NCI-H82 treated with DMSO at 0.1 percent for 48 hours (cell line): ENCODE measurements around the gene TMEM61.
A peak's percentile ranks its signal among the peaks of the same experiment; 100 is the strongest.
"Not testable (repeated sequence)": the region's sequence is repeated elsewhere in the genome, so short reads cannot be mapped to it uniquely, and the experiment has no call there.

Experiments used
- DNase-seq: peaks from one replicate; lab custom pipeline; 2025; ENCODE audit not compliant: unreplicated experiment; lab: John Stamatoyannopoulos, UW

Gene TMEM61

DNA sequence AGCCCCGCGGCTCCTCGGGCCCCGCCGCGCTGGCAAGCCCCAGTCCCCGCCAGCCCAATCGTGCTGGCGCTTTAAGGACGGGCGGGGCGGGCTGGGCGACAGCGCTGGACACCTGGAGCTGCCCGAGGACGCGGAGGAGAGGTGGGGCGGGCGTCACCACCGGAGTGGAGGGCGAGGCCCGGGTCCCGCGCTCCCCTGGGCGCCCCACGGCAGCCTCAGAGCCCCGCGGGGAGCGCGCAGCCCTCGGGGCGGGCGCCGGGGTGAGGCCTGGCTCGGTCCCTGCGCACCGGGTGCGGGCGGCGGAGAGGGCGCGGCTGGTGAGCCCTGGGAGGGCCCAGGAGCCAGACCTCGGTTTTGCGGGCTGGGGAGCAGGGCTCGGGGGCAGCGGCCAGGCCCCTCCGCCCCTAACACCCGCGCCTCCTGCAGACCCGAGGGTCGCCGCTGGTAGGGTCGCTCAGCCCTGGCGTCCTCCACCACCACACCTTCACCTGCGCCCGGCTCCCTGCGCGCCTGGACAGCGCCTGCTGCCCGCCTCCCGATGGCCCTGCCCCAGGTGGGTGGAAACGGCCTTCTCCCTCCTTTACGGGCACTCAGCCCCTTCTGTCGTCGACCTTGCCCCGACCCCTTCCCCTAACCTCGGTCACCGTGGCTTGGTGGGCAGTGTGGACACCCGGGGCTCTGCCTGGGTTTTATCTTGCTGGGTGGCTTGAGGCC is at the start of gene TMEM61:
TSS of gene TMEM61 (plus strand) at position 101 of the 714 bp plus-strand sequence. CDS start at position 539, 438 bp downstream.
- DNase-seq, result no peak

DNA sequence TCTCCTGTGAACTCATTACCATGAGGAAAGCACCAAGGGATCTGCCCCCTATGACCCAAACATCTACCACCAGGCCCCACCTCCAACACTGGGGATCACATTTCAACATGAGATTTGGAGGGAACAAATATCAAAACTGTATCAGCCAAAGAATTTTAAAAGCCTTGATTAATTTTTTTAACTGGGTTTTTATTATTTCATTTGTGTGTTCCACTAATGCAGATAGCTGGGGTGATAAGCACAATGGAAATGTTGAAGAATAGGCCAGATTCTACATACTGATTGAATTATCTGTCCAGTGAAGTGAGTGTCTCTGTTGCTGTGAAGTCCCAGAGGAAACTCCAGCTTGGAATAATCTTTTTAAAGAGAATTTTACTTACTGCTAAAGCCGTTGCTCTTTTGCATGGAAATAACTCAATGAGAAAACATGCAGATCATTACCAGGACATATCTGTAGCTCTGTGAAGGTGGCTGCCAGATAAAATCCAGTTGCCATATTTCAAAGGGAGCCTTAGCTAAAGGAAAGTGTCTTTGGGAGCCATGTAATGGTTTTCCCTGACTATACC is 49.1 kb upstream of the TMEM61 start:
- no peak for DNase-seq

DNA sequence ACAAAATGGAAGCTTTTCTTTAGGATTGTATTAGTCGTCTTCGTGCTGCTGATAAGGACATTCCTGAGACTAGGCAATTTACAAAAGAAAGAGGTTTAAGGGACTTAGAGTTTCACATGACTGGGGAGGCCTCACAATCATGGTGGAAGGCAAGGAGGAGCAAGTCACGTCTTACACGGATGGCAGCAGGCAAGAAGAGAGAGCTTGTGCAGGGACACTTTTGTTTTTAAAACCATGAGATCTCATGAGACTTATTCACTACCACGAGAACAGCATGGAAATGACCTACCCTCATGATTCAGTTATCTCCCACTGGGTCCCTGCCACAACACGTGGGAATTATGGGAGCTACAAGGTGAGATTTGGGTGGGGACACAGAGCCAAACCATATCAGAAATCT is 46.3 kb upstream of the TMEM61 start:
- not testable (repeated sequence) for DNase-seq

DNA sequence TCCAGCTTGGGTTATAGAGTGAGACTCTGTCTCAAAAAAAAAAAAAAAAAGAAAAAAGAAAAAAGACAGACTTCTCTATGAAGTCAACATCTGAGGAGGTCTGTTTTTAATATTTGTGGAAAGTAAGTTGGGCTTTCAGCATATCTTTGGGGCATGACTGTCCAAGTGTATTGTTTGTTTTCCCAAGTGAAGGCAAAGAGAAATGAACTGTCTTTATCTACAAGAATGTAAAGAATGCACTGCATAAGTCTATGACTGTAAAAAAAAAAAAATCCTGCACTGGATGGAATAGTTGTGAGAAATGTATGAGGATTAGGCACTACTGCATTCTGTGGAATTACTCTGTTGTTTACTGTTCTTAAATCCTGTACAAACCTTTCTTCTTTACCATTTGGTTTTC is 45.6 kb upstream of the TMEM61 start:
- no peak for DNase-seq

DNA sequence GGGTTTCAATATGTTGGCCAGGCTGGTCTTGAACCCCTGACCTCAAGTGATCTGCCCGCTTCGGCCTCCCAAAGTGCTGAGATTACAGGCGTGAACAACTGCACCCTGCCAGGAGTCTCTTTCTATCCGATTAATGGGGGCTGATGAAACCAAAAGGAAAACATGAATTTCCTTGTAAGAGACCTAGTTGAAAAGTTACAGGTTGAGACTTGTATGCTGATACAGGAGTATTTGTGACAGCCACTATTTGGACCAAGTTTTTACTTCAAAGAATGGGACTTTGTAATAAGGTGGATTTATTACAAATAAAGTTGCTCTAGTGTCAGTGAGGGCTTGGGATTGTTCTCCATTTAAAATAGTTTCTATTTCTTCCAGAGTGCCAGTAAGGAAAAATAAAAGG is 43.6 kb upstream of the TMEM61 start:
- DNase-seq, result no peak

DNA sequence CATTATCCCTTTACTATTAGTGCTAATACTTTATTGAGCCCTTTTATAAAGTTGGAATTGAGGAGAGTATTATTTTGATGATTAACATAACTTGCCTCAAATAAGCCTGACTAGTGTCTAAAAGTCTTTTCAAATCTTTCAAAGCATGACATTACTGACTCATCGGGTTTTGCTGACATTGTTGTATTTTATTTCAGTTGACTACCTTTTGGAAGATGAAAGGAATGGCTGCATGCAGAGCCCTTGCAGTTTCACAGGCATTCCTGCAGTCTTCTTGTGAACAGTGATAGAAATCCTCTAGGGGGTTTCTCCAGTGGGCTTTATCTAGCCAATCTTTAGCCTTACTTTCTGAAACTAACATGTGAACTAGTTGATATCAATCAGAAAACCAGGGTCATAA is 43.0 kb upstream of the TMEM61 start:
- DNase-seq, result no peak

DNA sequence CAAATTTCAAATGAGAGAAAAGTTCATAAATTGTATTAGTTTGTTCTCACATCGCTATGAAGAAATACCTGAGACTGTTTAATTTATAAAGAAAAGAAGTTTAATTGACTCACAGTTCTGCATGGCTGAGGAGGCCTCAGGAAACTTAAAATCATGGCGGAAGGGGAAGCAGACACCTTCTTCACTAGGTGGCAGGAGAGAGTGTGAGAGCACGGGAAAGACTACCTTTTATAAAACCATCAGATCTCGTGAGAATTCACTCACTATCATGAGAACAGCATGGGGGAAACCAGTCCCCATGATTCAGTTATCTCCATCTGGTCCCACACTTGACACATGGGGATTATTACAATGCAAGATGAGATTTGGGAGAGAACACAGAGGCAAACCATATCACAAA is 41.5 kb upstream of the TMEM61 start:
- not testable (repeated sequence) for DNase-seq

DNA sequence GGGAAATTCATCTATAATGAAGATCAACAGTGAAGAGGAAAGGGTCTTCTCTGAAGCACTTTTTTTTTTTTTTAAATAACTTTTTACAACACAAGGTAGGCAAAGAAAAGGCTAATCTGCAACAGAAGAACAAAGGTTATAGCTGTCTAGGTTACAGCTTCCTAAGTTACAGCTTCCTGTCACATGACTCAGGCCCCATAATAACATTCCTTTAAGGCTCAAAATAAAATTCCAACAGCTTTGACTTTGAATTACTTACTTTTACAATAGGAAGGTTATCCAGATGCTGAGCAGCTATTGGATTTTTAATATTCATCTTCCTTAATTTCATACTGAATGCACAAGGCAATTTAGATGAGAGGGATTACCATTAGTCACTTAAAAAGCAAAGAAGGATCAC is 40.4 kb upstream of the TMEM61 start:
- no peak for DNase-seq

DNA sequence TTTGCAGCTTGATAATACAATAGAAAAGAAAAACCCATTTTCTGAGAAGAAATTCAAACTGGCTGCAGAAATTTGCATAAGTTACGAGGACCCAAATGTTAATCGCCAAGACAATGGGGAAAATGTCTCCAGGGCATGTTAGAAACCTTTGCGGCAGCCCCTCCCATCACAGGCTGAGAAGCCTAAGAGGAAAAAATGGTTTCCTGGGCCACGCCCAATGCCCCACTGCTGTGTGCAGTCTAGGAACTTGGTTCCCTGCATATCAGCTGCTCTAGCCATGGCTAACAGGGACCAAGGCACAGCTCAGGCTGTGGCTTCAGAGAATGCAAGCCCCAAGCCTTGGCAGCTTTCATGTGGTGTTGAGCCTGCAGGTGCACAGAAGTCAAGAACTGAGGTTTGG is 37.5 kb upstream of the TMEM61 start:
- no peak for DNase-seq

DNA sequence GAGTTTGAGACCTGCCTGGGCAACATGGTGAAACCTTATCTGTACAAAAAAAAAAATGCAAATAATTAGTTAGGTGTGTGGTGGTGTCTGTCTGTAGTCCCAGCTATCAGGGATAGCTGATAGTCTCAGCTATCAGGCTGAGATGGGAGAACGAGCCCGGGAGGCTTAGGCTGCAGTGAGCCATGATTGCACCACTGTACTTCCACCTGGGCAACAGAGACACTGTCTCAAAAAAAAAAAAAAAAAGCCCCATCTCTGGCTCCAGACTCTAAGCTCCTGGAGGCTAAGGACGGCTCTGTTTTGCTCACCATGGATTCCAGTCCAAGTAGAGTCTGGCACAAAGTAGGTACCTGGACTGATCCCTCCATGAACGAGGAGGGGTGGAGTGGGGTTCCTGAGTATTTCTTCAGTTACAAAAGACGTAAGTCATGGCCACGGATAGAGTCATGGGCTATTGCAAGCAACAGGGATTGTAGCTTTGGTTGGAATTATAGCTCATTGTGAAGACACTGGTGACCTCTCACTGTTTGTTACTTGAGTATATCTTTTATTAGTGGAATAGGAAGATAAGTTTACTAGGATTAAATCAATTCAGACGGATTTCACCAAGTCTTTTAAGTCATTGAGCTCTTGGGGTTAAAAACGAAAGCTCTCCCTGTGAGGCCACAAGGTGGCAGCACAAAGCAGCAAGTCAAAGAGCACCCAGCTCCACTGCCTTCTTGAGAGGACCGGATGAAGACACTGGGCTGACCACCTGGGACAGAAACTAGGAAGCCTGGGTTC is 35.6 kb upstream of the TMEM61 start:
- DNase-seq, result peak; percentile 46

DNA sequence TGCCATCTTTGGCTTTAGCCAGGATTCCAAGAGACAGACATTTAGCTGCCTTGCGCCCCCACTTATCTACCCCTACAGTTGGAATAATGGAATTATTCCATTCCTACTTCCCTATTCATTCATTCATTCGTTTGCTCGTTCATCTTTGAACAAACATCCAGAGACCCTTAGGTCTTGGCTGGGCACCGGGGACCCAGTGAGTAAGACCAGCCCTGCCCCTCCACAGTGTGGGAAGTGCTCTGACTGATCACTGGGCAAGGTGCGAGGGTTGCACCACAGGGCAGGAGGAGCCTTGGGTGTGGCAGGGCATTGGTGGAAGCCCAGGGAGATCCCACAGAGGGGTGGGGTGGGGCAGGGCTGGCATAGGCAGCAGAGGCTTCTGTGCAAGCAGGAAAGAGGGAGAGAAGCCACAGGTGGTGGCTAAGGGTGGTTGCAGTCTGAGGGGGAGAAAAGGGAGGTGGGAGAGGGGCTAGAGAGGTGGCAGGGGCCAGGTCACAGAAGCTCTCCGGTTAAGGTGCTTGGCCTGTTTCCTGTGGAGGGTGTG is 35.0 kb upstream of the TMEM61 start:
- DNase-seq, result no peak

DNA sequence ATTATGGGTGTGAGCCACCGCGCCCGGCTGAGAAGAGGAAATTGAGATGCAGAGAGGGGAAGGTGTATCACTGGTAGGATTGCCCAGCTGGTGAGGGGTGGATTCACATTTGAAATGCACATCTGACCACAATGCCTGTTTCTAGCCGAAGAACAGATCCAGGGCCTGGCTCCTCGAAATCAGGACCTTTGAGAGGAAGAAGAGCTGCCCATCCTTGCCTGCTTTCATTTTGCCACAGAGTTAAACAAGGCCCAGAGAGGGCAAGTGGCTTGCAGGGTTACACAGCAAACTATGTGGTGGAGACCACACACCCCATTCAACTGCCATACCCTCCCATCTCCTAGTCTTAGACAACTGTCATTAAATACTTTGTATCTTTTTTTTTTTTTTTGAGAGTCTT is 32.9 kb upstream of the TMEM61 start:
- no peak for DNase-seq

DNA sequence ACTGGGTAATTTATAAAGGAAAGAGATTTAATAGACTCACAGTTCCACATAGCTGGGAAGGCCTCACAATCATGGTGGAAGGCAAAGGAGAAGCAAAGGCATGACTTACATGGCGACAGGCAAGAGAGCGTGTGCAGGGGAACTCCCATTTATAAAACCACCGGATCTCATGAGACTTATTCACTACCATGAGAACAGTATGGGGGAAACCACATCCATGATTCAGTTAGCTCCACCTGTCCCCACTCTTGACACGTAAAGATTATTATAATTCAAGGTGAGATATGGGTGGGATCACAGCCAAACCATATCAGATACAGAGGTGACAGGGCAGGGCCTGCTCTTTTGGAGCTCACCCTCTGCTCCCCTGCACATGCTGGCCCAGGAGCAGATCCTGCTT is 31.4 kb upstream of the TMEM61 start:
- DNase-seq, result no peak

DNA sequence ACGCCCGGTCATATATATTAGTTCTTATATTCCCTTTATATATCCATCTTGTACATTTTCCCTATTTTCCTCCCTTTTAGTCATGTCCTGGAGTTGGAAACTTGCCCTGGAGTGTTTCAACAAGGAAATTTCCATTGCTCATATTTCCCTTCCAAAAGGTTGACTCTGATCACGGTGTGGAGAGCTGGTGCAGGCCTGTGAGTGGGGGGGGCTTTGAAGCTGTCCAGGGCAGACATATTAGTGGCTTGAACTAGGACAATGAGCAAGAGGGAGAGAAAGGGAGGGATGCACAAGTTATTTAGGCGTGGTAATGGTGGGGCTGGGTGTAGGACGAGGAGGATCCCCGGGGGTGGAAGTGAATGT is 30.4 kb upstream of the TMEM61 start:
- DNase-seq, result no peak

DNA sequence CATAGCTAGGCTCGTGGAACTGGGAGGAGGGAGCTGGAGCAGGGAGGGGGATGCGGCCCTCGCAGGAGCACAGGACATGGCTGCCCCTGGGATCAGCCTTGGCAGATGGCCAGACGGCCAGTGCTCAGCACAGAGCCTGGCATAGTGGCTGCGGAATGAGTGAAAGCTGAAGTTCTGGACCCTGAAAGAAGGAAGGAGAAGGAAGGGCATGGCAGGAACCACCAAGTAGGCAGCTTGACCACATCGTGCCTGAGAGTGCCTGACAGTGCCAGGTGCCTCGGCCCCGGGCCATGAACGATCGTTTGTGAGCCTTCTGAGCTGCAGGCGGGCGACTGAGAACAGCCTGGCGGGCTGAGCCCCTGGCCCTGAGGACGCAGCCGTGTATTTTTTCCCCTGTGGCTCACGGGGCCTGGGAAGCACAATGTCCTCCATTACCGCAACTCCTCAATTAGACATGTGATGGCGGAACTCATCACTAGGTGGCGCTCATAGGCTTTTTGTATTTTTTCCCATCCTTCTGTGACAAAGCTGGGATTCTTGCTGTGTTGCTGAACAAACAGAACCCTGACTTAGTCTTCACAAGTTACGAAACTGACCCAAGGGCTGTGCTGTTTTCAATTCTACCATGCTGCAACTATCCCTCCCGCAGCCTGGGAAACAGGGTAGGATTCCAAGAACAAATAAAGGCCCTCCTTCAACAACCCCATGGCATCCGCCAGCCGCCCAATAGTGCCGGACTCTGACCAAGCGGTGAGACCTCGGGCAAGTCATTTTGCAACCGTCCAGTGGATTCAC is 29.9 kb upstream of the TMEM61 start:
- DNase-seq, result peak; percentile 53

DNA sequence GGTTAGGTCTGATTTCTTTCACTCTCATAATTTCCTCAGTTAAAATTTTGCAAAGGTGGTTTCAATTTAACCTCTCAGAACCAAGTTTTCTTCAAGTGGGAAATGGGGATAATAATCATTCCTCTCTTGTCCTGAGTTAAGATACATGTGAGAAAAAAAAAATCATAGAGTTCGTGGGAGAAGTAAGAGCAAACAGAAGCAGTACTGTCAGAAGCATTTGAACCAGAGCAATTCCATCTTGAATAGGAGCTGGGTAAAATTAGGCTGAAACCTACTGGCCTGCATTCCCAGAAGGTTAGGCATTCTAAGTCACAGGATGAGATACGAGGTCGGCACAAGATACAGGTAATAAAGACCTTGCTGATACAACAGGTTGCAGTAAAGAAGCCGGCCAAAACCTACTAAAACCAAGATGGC is 28.6 kb upstream of the TMEM61 start:
- no peak for DNase-seq

DNA sequence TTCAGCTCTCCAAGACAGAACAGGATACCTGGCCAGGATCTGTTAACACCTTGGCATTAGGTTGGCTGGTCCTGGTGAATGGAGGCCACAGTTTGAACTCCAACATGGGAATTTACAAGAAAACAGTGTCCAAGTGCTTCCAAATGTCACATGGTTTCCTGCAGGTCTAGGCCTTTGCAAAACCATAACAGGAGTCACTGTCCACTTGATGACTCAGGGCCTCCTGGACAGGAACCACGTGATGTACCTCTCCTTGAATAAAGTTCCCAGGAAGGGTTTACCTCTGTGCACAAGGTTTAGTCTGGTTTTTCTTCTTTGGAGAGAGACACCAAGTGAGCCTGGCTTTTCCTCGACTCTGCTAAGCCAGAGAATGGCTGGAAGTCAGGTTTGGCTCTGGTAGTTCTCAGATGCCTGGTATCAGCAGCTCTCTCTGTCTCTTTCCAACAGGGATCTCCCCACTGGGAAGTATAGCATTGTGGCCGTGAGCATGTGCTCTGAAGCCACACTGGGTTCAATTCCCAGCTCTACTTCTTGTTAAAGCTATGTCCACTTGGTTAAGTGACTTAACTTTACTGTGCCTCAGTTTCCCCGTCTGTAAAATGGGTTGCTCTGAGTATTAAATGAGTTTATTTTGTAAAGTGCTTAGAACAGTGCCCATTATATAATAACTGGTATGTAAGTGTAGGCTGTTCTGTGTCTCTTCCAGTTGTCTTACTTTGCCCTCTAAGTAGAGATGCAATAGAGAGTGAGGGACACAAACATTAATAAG is 27.3 kb upstream of the TMEM61 start:
- no peak for DNase-seq

DNA sequence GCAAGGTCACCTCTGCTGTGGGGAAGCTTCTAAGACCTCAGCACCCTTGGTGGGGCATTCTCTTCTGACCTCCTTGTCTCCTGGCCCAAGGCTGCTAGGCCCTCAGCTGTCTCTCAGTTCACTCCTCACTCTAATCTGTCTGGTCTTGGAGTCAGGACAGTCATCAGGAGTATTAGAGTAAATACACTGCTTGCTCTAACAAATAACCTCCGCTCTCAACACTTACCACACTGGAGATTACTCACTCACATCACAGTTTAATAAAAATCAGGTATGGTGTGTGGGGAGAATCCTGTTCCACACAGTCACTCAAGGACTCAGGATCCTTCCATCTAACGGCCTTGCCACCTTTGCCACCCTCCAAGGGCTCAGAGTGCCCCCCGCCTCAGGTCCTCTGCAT is 26.6 kb upstream of the TMEM61 start:
- DNase-seq, result no peak

DNA sequence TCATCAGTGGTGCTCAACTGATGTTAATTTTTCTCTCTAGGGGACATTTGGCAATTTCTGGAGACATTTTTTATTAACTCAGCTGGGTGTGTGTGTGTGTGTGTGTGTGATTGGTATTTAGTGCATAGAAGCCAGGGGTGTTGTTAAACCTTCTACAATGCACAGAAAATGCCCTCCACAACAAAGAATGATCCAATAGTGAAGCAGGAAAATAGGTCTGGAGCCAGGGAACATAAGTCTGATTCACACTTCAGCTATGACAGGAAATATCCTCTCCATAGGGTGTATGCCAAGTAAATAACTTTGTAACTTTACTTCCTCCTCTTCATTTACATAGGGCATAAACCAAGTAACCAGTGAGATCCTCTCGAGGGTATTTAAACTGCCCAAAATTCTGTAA is 25.1 kb upstream of the TMEM61 start:
- DNase-seq, result no peak

DNA sequence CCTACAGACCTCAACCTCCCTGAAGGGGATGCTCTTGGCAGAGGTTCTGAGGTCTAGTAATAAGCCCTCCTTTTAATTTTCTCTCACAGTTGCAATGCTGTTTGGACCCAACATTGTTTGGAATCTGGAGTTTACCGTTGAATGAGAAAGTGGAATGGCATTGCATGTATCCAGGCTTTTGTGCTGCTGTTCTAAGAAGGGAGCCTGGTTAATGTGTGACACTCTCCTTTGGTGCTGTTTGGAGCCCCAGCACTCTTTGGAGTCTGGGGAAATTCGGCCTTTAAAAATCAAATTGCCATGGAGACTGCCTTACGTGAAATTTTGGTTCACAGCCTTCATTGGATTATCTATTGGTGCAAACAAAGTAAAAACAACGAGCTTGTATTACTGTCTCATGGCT is 23.7 kb upstream of the TMEM61 start:
- no peak for DNase-seq

DNA sequence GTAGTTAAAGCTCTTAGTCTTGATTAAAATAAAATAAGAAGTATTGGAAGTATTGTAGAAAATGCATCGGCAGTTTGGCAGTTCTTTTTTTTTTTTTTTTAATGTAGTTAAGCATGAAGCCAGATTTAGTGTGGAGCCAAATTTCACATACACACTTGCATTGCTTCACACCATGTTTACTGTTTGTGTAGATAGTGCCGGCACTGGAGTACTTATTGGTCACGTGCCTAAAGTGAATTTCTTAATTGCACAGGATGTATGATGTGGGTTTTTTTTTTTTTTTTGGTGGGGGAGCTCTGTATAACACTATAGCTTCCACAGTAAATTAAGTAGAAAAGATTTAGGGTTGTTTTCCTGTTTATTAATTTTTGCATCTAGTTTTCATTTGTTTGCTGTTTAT is 21.2 kb upstream of the TMEM61 start:
- no peak for DNase-seq
